Measurements from ENCODE around the gene CHRNA4.

Gene CHRNA4

GRCh38 chr20:63363013-63363957 lies 2.1 kb upstream of the CHRNA4 start:
- DNase-seq (ENCODE audit: low spot score), result no peak

- DNase-seq (ENCODE audit: low spot score), result no peak
Observed at GRCh38 chr20:63362436-63363009, 1.4 kb upstream of the CHRNA4 start.

- DNase-seq (ENCODE audit: low spot score), result peak; percentile 55
Observed at GRCh38 chr20:63361519-63362435, 628 bp upstream of the CHRNA4 start.

- DNase-seq (ENCODE audit: low spot score), result no peak
Observed at GRCh38 chr20:63359937-63360849, 956 bp downstream of the CHRNA4 start.

- no peak for DNase-seq (ENCODE audit: low spot score)
Observed at GRCh38 chr20:63359164-63359934, 1.8 kb downstream of the CHRNA4 start.

GRCh38 chr20:63357921-63358905 lies 2.9 kb downstream of the CHRNA4 start:
- no peak for DNase-seq (ENCODE audit: low spot score)

- no peak for DNase-seq (ENCODE audit: low spot score)
Observed at GRCh38 chr20:63356931-63357879, 3.9 kb downstream of the CHRNA4 start.

GRCh38 chr20:63356511-63356910 lies 4.6 kb downstream of the CHRNA4 start:
- DNase-seq (ENCODE audit: low spot score), result no peak

- DNase-seq (ENCODE audit: low spot score), result no peak
Observed at GRCh38 chr20:63355781-63356295, 5.3 kb downstream of the CHRNA4 start.

- no peak for DNase-seq (ENCODE audit: low spot score)
Observed at GRCh38 chr20:63354636-63355350, 6.4 kb downstream of the CHRNA4 start.

- no peak for DNase-seq (ENCODE audit: low spot score)
Observed at GRCh38 chr20:63352811-63353221, 8.3 kb downstream of the CHRNA4 start.

- no peak for DNase-seq (ENCODE audit: low spot score)
Observed at GRCh38 chr20:63351811-63352591, 9.1 kb downstream of the CHRNA4 start.

- no peak for DNase-seq (ENCODE audit: low spot score)
Observed at GRCh38 chr20:63351326-63351700, 9.8 kb downstream of the CHRNA4 start.

GRCh38 chr20:63350597-63351325 lies 10.4 kb downstream of the CHRNA4 start:
- DNase-seq (ENCODE audit: low spot score), result no peak

GRCh38 chr20:63350196-63350595 lies 11.0 kb downstream of the CHRNA4 start:
- DNase-seq (ENCODE audit: low spot score), result no peak

GRCh38 chr20:63349516-63349895 lies 11.6 kb downstream of the CHRNA4 start:
- DNase-seq (ENCODE audit: low spot score), result no peak

All from NAMALWA (cell line).